ENCODE measurements around the gene TSPAN19.
"Not testable (repeated sequence)": the region's sequence is repeated elsewhere in the genome, so short reads cannot be mapped to it uniquely, and the experiment has no call there.

The TSPAN19 gene

DNA sequence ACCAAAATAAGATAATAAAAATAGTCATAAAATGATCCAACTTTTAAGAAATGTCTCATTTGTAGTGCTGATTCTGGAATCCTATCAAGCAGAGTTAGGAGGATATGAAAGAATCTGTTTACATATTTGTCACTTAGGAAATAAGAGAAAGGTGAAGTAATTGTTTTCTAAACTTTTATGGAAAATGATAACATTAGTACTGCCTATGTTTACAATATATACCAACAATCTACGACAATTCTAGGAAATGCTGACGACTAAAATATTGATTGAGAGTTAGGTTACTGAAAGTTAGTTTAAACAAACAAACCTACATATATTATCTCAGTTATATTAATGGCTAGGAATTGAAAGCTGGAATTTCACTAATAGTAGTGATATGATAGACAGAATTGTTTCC is 18.0 kb downstream of the TSPAN19 start:
- no peak overlapping the region for H3K4me3 ChIP-seq (ENCODE audit: low read depth, low read length)
- TF ChIP-seq, protein P1, sequence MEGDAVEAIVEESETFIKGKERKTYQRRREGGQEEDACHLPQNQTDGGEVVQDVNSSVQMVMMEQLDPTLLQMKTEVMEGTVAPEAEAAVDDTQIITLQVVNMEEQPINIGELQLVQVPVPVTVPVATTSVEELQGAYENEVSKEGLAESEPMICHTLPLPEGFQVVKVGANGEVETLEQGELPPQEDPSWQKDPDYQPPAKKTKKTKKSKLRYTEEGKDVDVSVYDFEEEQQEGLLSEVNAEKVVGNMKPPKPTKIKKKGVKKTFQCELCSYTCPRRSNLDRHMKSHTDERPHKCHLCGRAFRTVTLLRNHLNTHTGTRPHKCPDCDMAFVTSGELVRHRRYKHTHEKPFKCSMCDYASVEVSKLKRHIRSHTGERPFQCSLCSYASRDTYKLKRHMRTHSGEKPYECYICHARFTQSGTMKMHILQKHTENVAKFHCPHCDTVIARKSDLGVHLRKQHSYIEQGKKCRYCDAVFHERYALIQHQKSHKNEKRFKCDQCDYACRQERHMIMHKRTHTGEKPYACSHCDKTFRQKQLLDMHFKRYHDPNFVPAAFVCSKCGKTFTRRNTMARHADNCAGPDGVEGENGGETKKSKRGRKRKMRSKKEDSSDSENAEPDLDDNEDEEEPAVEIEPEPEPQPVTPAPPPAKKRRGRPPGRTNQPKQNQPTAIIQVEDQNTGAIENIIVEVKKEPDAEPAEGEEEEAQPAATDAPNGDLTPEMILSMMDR (IDR thresholded peaks at IDR 0.05; ENCODE audit: control insufficient read depth, extremely low read depth, insufficient read depth): no peak
- no peak for DNase-seq (ENCODE audit: low read depth)

DNA sequence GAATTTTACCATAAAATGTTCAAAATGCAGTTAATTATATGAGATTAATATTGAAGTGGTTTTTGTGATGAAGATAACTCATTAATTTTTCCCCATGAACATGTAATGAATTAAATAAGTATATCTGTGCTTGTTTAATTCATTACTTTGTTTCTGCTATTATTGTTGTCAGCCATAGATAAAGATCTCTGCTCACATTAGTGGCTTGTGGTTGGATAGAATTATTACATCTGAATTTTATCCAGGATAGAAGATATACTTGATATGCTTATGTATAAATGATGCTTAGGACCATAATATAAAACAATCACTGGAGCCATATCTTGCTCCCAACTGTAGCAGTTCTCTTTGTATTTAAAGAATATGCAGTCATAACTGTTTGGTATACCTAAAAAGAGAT is 18.5 kb downstream of the TSPAN19 start:
- TF ChIP-seq, protein P1 (IDR thresholded peaks at IDR 0.05; ENCODE audit: control insufficient read depth, extremely low read depth, insufficient read depth): no peak

DNA sequence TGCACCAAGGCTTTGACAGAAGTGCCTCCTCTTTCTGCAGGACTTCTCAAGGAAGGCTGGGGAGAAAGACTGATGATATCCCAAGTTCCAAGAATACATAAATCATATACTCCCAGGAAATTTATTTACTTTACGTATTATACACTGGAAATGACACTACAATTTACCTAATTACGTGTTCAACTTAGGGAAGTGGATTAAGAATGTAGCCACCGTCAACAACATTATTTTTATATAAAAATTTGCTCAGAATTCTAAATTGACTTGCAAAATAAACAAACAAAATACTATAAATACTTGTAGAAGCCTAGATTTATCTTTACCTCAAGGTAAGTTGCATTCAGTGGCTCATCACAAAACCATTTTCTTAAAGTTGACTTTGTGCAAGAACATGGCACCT is 18.9 kb downstream of the TSPAN19 start:
- TF ChIP-seq, protein P1 (IDR thresholded peaks at IDR 0.05; ENCODE audit: control insufficient read depth, extremely low read depth, insufficient read depth): no peak
- H3K4me3 ChIP-seq (ENCODE audit: low read depth, low read length): no peak overlapping the region
- DNase-seq (ENCODE audit: low read depth): no peak

More for the DNA sequence above, 18.5 kb downstream of the TSPAN19 start:
- no peak for DNase-seq (ENCODE audit: low read depth)
- H3K4me3 ChIP-seq (ENCODE audit: low read depth, low read length): no peak overlapping the region

DNA sequence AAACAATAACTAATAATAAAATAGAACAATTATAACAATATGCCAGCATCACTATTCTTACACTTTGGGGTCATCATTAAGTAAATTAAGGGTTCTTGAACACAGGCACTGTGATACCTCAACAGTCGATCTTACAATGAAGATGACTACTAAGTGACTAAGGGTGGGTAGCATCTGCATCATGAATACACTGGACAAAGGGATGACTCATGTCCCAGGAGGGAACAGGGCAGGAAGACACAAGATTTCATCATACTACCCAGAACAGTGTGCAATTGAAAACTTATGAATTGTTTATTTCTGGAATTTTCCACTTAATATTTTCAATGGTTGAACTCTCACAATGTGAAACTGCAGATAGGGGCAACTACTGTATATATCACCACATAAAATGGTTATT is 19.7 kb downstream of the TSPAN19 start:
- TF ChIP-seq, protein P1 (IDR thresholded peaks at IDR 0.05; ENCODE audit: control insufficient read depth, extremely low read depth, insufficient read depth): no peak
- no peak for DNase-seq (ENCODE audit: low read depth)
- H3K4me3 ChIP-seq (ENCODE audit: low read depth, low read length): no peak overlapping the region

- no peak for DNase-seq (ENCODE audit: low read depth)
- H3K4me3 ChIP-seq (ENCODE audit: low read depth, low read length): no peak overlapping the region
- TF ChIP-seq, protein P1 (IDR thresholded peaks at IDR 0.05; ENCODE audit: control insufficient read depth, extremely low read depth, insufficient read depth): no peak
Measured at GRCh38 chr12:85007836-85008235, 28.2 kb downstream of the TSPAN19 start.

DNA sequence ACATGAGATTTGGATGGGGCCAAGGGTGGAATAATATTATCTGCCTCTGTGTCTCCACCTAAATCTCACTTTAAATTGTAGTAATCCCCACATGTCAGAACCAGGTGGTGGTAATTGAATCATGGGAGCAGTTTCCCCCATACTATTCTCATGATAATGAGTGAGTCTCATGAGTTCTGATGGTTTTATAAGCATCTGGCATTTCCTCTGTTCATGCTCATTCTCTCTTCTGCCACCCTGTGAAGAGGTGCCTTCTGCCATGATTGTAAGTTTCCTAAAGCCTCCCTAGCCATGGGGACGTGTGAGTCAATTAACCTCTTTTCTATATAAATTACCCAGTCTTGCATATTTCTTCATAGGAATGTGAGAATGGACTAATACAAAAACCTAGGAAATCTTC is 29.9 kb downstream of the TSPAN19 start:
- DNase-seq (ENCODE audit: low read depth): no peak
- TF ChIP-seq, protein P1 (IDR thresholded peaks at IDR 0.05; ENCODE audit: control insufficient read depth, extremely low read depth, insufficient read depth): no peak
- no peak overlapping the region for H3K4me3 ChIP-seq (ENCODE audit: low read depth, low read length)

GRCh38 chr12:85005615-85006014 is 30.5 kb downstream of the TSPAN19 start:
- H3K4me3 ChIP-seq (ENCODE audit: low read depth, low read length): no peak overlapping the region
- no peak for DNase-seq (ENCODE audit: low read depth)
- TF ChIP-seq, protein P1 (IDR thresholded peaks at IDR 0.05; ENCODE audit: control insufficient read depth, extremely low read depth, insufficient read depth): no peak

GRCh38 chr12:85005047-85005446 is 31.0 kb downstream of the TSPAN19 start:
- not testable (repeated sequence) for H3K4me3 ChIP-seq (ENCODE audit: low read depth, low read length); DNase-seq (ENCODE audit: low read depth)
